Hippocampal formation (tissue), 2 donors: Measurements from ENCODE around the gene RARRES2.
A peak's percentile ranks its signal among the peaks of the same experiment; 100 is the strongest.

Experiments
- DNase-seq, 2 donors: peaks; one replicate each; lab custom pipeline; 2025; lab: John Stamatoyannopoulos, UW

Gene RARRES2

GRCh38 chr7:150376560-150376959 is 35.1 kb upstream of the RARRES2 start:
- no peak for DNase-seq

- DNase-seq = no peak
These were observed 34.5 kb upstream of the RARRES2 start for GRCh38 chr7:150375662-150376521.

GRCh38 chr7:150374472-150374871 is 33.0 kb upstream of the RARRES2 start:
- no peak for DNase-seq

GRCh38 chr7:150374026-150374425 is 32.6 kb upstream of the RARRES2 start:
- no peak for DNase-seq

GRCh38 chr7:150373049-150373801 is 31.8 kb upstream of the RARRES2 start:
- no peak for DNase-seq

GRCh38 chr7:150372271-150373048 is 31.0 kb upstream of the RARRES2 start:
- no peak for DNase-seq

GRCh38 chr7:150371996-150372270 is 30.5 kb upstream of the RARRES2 start:
- DNase-seq = no peak

GRCh38 chr7:150371131-150371995 is 29.9 kb upstream of the RARRES2 start:
- DNase-seq = no peak

GRCh38 chr7:150370612-150371071 is 29.2 kb upstream of the RARRES2 start:
- no peak for DNase-seq

GRCh38 chr7:150369748-150370501 is 28.5 kb upstream of the RARRES2 start:
- DNase-seq = no peak

GRCh38 chr7:150368884-150369747 is 27.7 kb upstream of the RARRES2 start:
- DNase-seq = peak in 1 of 2 donors; percentile 51

- DNase-seq = peak; percentile 78 to 87
These were observed 26.9 kb upstream of the RARRES2 start, which contains the start of gene REPIN1 for GRCh38 chr7:150368096-150368883. Gene REPIN1 (plus strand): TSS chr7:150368822. CDS start chr7:150369712, 890 bp downstream.

GRCh38 chr7:150367677-150368095 is 26.3 kb upstream of the RARRES2 start:
- DNase-seq = peak in 1 of 2 donors; percentile 47

GRCh38 chr7:150365673-150366398 is 24.4 kb upstream of the RARRES2 start:
- no peak for DNase-seq

GRCh38 chr7:150365194-150365593 is 23.8 kb upstream of the RARRES2 start:
- no peak for DNase-seq

- DNase-seq = no peak
These were observed 22.4 kb upstream of the RARRES2 start for GRCh38 chr7:150363872-150364271.

GRCh38 chr7:150363370-150363769 is 21.9 kb upstream of the RARRES2 start:
- DNase-seq = no peak
